ENCODE results near the gene SLC5A12.

The SLC5A12 gene

GRCh38 chr11:26703411-26704191 lies 18.3 kb downstream of the SLC5A12 start:
- H3K27ac Mint-ChIP-seq, result no peak overlapping the region
- H3K27me3 Mint-ChIP-seq, result no peaks in the 10 kb centered on the region
- H3K36me3 Mint-ChIP-seq, result no peaks in the 10 kb centered on the region
- H3K4me1 Mint-ChIP-seq (ENCODE audit: low read depth), result no peaks in the 10 kb centered on the region
- no peak overlapping the region for H3K4me3 Mint-ChIP-seq
- no peaks in the 10 kb centered on the region for H3K9me3 Mint-ChIP-seq (ENCODE audit: low read depth)

- no peaks in the 10 kb centered on the region for H3K36me3 Mint-ChIP-seq
- no peak overlapping the region for H3K4me3 Mint-ChIP-seq
- H3K4me1 Mint-ChIP-seq (ENCODE audit: low read depth), result no peaks in the 10 kb centered on the region
- H3K27ac Mint-ChIP-seq, result no peak overlapping the region
- no peaks in the 10 kb centered on the region for H3K27me3 Mint-ChIP-seq
- H3K9me3 Mint-ChIP-seq (ENCODE audit: low read depth), result no peaks in the 10 kb centered on the region
Measured at GRCh38 chr11:26702406-26702805, 19.5 kb downstream of the SLC5A12 start.

GRCh38 chr11:26700574-26701235 lies 21.2 kb downstream of the SLC5A12 start:
- Mint-ChIP-seq H3K27ac (no peak overlapping the region), H3K4me3 (no peak overlapping the region)

DNA sequence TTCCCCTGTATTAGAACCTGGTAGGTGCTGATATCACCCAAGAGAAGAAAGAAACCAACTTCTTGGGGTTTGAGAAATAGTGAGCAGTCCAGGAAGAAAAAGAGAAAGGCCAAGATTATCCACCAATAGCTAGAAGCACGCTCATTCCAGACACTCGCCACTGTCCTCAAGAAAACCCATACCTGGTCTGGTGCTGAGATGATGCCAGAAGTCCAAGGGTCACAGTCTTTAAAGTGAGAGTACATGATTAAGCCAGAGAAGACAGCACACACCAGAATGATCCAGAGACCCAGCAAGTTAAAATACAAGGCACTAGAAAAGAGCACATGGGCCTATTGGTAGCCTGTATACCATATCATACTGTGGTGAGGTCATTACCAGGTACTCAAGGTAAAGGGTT lies 23.6 kb downstream of the SLC5A12 start:
- Mint-ChIP-seq H3K4me3 (no peak overlapping the region), H3K4me1 (ENCODE audit: low read depth) (no peaks in the 10 kb centered on the region), H3K9me3 (ENCODE audit: low read depth) (no peaks in the 10 kb centered on the region), H3K36me3 (no peaks in the 10 kb centered on the region), H3K27ac (no peak overlapping the region), H3K27me3 (no peaks in the 10 kb centered on the region)

More at GRCh38 chr11:26700574-26701235, 21.2 kb downstream of the SLC5A12 start:
- no peaks in the 10 kb centered on the region for H3K4me1 Mint-ChIP-seq (ENCODE audit: low read depth)
- H3K36me3 Mint-ChIP-seq, result no peaks in the 10 kb centered on the region
- H3K9me3 Mint-ChIP-seq (ENCODE audit: low read depth), result no peaks in the 10 kb centered on the region
- no peaks in the 10 kb centered on the region for H3K27me3 Mint-ChIP-seq

- Mint-ChIP-seq H3K9me3 (ENCODE audit: low read depth) (no peaks in the 10 kb centered on the region), H3K27ac (no peak overlapping the region), H3K36me3 (no peaks in the 10 kb centered on the region), H3K4me3 (no peak overlapping the region), H3K4me1 (ENCODE audit: low read depth) (no peaks in the 10 kb centered on the region), H3K27me3 (no peaks in the 10 kb centered on the region)
Measured at GRCh38 chr11:26696330-26696729, 25.5 kb downstream of the SLC5A12 start.

DNA sequence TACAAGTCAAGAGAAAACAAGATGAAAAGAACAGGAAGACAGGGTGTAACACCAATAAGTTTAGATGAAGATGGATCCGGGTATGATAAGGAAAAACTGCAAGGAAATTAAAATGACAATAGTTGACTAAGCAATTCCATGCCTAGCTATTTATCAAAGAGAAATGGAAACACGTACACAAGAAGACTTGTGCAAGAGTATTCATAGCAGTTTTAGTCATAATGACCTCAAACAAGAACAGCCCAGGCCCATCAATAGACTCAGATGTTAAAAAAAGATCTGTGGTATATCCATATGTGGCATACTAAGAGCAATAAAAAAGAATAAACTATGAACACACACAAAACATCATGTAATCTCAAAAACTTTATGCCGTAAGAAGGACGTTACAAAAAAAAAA lies 33.2 kb downstream of the SLC5A12 start:
- Mint-ChIP-seq H3K4me1 (ENCODE audit: low read depth) (no peaks in the 10 kb centered on the region), H3K27ac (no peak overlapping the region), H3K9me3 (ENCODE audit: low read depth) (no peaks in the 10 kb centered on the region), H3K36me3 (no peaks in the 10 kb centered on the region), H3K27me3 (no peaks in the 10 kb centered on the region), H3K4me3 (no peak overlapping the region)

DNA sequence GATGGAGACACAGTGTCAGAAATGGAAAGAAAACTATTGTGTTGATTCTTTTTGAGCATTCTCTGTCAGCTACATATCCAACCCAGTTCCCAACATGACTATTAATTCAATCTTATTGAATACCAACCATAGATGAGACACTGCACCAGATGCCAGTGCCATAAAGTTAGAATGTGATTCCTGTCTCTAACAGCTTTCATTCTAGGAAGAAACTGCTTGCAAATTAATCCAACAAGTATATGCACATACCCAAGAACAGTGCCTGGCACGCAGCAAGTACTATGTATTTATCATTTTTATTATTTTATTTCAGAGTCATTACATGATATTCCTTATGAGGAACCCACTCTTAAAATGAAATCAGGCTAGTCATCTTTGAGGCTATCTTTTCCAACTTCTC lies 34.5 kb downstream of the SLC5A12 start:
- H3K27me3 Mint-ChIP-seq, result no peaks in the 10 kb centered on the region
- no peak overlapping the region for H3K27ac Mint-ChIP-seq
- no peaks in the 10 kb centered on the region for H3K36me3 Mint-ChIP-seq
- no peaks in the 10 kb centered on the region for H3K9me3 Mint-ChIP-seq (ENCODE audit: low read depth)
- H3K4me1 Mint-ChIP-seq (ENCODE audit: low read depth), result no peaks in the 10 kb centered on the region
- no peak overlapping the region for H3K4me3 Mint-ChIP-seq

DNA sequence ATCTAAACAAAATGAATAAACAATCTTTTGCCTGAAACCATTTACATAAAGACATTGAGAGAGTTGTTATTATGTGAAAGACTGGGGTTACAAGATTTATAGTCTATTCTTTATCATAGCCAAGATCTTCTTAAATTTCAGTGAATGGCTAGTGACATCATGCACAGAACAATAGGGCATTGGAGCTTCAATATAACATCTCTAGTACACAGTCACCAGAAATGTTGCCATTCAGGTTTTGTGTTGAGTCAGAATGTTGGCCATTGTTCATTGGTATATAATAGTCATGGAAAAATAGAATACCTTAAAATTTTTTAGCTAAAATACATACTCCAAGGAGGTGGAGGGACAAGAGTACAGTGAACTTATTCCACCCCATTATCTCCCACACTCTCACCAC lies 44.3 kb downstream of the SLC5A12 start:
- H3K36me3 Mint-ChIP-seq, result no peaks in the 10 kb centered on the region
- no peaks in the 10 kb centered on the region for H3K27me3 Mint-ChIP-seq
- H3K27ac Mint-ChIP-seq, result no peak overlapping the region

DNA sequence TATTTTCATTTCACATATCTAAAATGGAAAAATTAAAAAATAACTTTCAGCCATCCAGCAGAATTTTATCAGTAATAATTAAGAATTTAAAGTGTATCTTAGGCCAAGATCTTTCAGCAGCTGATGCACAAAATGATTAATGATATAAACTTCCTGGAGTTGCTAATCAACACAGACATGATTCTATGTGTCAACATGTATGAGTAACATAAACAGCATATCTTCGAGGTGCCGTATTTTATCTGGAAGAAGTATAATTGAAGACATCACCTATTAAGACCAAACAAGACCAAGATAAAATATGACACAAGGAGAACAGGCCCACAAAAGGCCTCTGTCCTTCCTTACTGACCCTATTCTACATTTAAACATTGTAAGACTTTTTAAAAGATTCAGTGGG lies 45.2 kb downstream of the SLC5A12 start:
- Mint-ChIP-seq H3K36me3 (no peaks in the 10 kb centered on the region), H3K4me3 (no peak overlapping the region), H3K27me3 (no peaks in the 10 kb centered on the region), H3K9me3 (ENCODE audit: low read depth) (no peaks in the 10 kb centered on the region), H3K27ac (no peak overlapping the region), H3K4me1 (ENCODE audit: low read depth) (no peaks in the 10 kb centered on the region)

More for the DNA sequence above, 44.3 kb downstream of the SLC5A12 start:
- Mint-ChIP-seq H3K4me1 (ENCODE audit: low read depth) (no peaks in the 10 kb centered on the region), H3K9me3 (ENCODE audit: low read depth) (no peaks in the 10 kb centered on the region), H3K4me3 (no peak overlapping the region)

- no peaks in the 10 kb centered on the region for H3K27me3 Mint-ChIP-seq
- H3K4me3 Mint-ChIP-seq, result no peak overlapping the region
- H3K27ac Mint-ChIP-seq, result no peak overlapping the region
- no peaks in the 10 kb centered on the region for H3K9me3 Mint-ChIP-seq (ENCODE audit: low read depth)
- no peaks in the 10 kb centered on the region for H3K4me1 Mint-ChIP-seq (ENCODE audit: low read depth)
- H3K36me3 Mint-ChIP-seq, result no peaks in the 10 kb centered on the region
Measured at GRCh38 chr11:26675233-26675928, 46.5 kb downstream of the SLC5A12 start.

DNA sequence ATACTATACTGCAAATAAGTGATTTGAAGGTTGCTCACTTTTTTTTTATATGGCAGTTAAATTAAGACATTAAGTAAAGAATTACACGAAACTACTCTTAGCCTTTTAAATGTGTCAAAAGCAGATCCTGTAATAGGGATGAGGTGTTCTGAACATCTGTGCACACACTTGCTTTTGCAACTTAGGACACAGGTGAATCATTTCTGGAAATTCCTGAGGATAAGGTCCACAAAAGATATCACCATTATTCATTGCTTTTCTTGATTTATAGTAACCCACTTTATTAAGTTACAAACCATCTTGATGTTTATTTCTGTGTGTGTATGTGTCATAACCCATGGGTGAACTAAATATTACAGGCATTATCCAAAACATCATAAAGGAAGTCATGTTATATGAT lies 55.9 kb downstream of the SLC5A12 start:
- Mint-ChIP-seq H3K4me1 (ENCODE audit: low read depth) (no peaks in the 10 kb centered on the region), H3K4me3 (no peak overlapping the region), H3K9me3 (ENCODE audit: low read depth) (peaks cover 4% of the 10 kb centered on the region), H3K27ac (no peak overlapping the region), H3K36me3 (no peaks in the 10 kb centered on the region), H3K27me3 (no peaks in the 10 kb centered on the region)

DNA sequence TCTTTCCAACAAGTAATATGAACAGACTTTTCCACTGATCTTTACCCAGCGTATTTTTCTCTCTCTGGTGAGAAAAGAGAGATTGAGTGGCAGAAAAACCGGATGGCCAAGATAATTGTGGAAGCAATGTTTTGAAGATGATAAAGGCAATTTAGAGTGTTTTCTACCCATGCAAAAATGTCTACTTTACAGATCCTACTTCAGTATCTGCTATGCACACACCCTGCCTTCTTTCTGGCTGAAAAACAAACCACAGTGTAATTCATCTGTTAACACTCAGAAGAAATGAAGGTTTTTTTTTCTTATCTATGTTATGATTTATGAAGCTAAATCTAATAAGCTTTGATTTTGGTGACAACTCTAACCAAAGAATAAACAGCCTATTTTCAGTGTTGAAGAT lies 56.8 kb downstream of the SLC5A12 start:
- H3K27ac Mint-ChIP-seq, result no peak overlapping the region
- no peaks in the 10 kb centered on the region for H3K36me3 Mint-ChIP-seq
- no peaks in the 10 kb centered on the region for H3K4me1 Mint-ChIP-seq (ENCODE audit: low read depth)
- H3K27me3 Mint-ChIP-seq, result no peaks in the 10 kb centered on the region
- no peak overlapping the region for H3K4me3 Mint-ChIP-seq
- peaks cover 4% of the 10 kb centered on the region for H3K9me3 Mint-ChIP-seq (ENCODE audit: low read depth)

DNA sequence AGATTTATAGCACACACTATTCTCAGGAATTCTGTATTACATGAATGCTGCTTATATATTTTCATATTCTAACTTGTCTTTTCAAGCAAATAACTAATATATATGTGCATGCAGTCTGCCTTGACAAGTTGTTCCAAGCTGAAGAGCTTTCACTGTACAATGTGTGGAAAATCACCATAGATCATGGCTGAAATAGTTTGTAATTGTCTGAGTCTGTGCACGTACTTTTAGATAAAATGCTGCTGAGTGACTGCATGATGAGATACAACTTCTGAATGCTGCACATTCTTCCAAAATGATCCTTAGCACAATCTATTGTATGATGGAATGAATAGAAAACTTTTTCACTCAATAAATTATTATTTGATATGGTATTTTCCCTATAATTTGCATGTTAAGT lies 58.9 kb downstream of the SLC5A12 start:
- Mint-ChIP-seq H3K27ac (no peak overlapping the region), H3K27me3 (no peaks in the 10 kb centered on the region), H3K36me3 (no peaks in the 10 kb centered on the region), H3K9me3 (ENCODE audit: low read depth) (peaks cover 4% of the 10 kb centered on the region), H3K4me3 (no peak overlapping the region), H3K4me1 (ENCODE audit: low read depth) (no peaks in the 10 kb centered on the region)

GRCh38 chr11:26655287-26655686 lies 66.6 kb downstream of the SLC5A12 start:
- no peaks in the 10 kb centered on the region for H3K4me1 Mint-ChIP-seq (ENCODE audit: low read depth)

DNA sequence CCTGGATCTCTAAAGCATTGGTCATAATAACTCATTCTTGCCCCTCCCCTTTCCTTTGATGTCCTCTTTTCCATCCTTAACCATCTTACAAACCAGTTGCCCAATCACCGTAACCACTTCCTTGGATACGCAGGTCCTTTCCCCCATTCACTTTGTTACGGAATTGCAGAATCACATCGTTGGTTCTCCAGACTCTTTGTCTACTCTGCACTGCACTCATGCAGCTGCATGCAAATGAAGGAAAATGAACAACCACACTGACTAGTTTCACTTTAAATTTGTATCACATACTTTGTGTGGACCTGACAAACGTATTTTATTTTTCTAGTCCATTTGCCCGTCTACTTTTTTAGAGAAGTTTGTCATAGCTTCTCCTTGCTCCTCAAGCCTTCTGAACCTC lies 69.9 kb downstream of the SLC5A12 start:
- H3K4me3 Mint-ChIP-seq, result no peak overlapping the region
- H3K9me3 Mint-ChIP-seq (ENCODE audit: low read depth), result no peaks in the 10 kb centered on the region
- H3K27ac Mint-ChIP-seq, result no peak overlapping the region
- no peaks in the 10 kb centered on the region for H3K4me1 Mint-ChIP-seq (ENCODE audit: low read depth)
- H3K36me3 Mint-ChIP-seq, result no peaks in the 10 kb centered on the region
- no peaks in the 10 kb centered on the region for H3K27me3 Mint-ChIP-seq

More at GRCh38 chr11:26655287-26655686, 66.6 kb downstream of the SLC5A12 start:
- Mint-ChIP-seq H3K4me3 (no peak overlapping the region), H3K9me3 (ENCODE audit: low read depth) (no peaks in the 10 kb centered on the region), H3K27ac (no peak overlapping the region), H3K27me3 (no peaks in the 10 kb centered on the region), H3K36me3 (no peaks in the 10 kb centered on the region)

Measured in activated naive CD8-positive, alpha-beta T cell (primary cell).